Upper lobe of right lung (tissue), 1 donor: ENCODE measurements around the gene CACNA1B. TPM values are rescaled to one million over a fixed set of nuclear protein-coding genes. Genes with fewer than 3 reads are reported as not detected.

ENCODE experiments used
- ATAC-seq: fragments of 200-7000 bp; cut with Tn5 transposase; one replicate; pipeline ENCODE4 v1.9.1; 2020; ENCODE audit warnings: mild to moderate bottlenecking, moderate library complexity
- DNase-seq: peaks from one replicate; pipeline ENCODE4 v3.0.0-alpha.2; 2020
- H3K27ac ChIP-seq: fragments of 200-600 bp; one replicate; pipeline ENCODE4 v1.8.0; 2022
- H3K27me3 ChIP-seq: fragments of 200-600 bp; one replicate; pipeline ENCODE4 v1.8.0; 2022; ENCODE audit warnings: mild to moderate bottlenecking
- H3K36me3 ChIP-seq: fragments of 200-600 bp; one replicate; pipeline ENCODE4 v1.8.0; 2022
- H3K4me1 ChIP-seq: fragments of 200-600 bp; one replicate; pipeline ENCODE4 v1.8.0; 2022
- H3K4me3 ChIP-seq: fragments of 200-600 bp; one replicate; pipeline ENCODE4 v1.8.0; 2022; ENCODE audit warnings: mild to moderate bottlenecking
- H3K9me3 ChIP-seq: fragments of 200-600 bp; one replicate; pipeline ENCODE4 v1.8.0; 2022
- CTCF ChIP-seq: fragments of 200-600 bp; IDR thresholded peaks from one replicate; pipeline ENCODE4 v1.8.0; 2022; ENCODE audit warnings: antibody characterized with exemption
- intact Hi-C: fragments of 100-400 bp; cut with DNase I; formaldehyde crosslinking; loops from one replicate; pipeline ENCODE4 v1.11.0; 2022
- total RNA-seq: library from RNA; stranded (reverse); fragmentation: NEBNext Ultra II Directional; extraction: Animal tissue kit (Norgen Biotek cat#: 25700); gene quantifications from one replicate; pipeline ENCODE4 v1.2.1, GENCODE V29; 2021
- donor health status: DM: no; HTN: yes; CAD: no; lungs with severe emphysema.

The CACNA1B gene
- total RNA-seq, 1 donor from 2014 or later = 0.29 TPM

DNA sequence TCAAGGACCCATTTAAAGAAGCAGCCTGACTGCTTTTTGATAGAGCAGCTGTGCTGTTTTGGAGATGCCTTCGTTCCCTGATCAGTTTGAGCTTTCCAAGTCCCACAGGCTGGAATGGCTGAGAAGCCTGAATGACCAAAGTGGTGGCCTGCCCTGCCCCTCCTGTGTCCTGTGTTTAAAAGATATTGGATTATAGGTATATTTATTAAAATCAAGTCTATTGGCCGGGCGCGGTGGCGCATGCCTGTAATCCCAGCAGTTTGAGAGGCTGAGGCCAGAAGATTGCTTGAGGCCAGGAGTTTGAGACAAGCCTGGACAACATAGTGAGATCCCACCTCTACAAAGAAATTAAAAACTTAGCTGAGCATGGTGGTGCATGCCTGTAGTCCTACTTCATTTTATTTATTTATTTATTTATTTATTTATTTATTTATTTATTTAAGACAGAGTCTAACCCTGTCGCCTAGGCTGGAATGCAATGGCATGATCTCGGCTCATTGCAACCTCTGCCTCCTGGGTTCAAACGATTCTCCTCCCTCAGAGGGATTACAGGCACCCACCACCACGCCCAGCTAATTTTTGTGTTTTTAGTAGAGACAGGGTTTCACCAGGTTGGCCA is 87.7 kb downstream of the CACNA1B start:
- Histone ChIP-seq H3K36me3 (no peaks in the 10 kb centered on the region), H3K27ac (no peak overlapping the region), H3K4me1 (no peaks in the 10 kb centered on the region), H3K9me3 (no peaks in the 10 kb centered on the region), H3K27me3 (no peaks in the 10 kb centered on the region), H3K4me3 (no peak overlapping the region)
- DNase-seq (peak; percentile 48), ATAC-seq (no peak)
- intact Hi-C loops = no loop called here
- TF ChIP-seq CTCF = no peak

- H3K4me1 ChIP-seq = no peaks in the 10 kb centered on the region
- no peak for TF ChIP-seq CTCF
- H3K9me3 ChIP-seq = no peaks in the 10 kb centered on the region
- intact Hi-C loops = no loop called here
- no peak overlapping the region for H3K27ac ChIP-seq
- no peak for ATAC-seq
- no peak for DNase-seq
- no peaks in the 10 kb centered on the region for H3K36me3 ChIP-seq
- no peaks in the 10 kb centered on the region for H3K27me3 ChIP-seq
- no peak overlapping the region for H3K4me3 ChIP-seq
These were observed 89.8 kb downstream of the CACNA1B start for GRCh38 chr9:137967280-137967953.

DNA sequence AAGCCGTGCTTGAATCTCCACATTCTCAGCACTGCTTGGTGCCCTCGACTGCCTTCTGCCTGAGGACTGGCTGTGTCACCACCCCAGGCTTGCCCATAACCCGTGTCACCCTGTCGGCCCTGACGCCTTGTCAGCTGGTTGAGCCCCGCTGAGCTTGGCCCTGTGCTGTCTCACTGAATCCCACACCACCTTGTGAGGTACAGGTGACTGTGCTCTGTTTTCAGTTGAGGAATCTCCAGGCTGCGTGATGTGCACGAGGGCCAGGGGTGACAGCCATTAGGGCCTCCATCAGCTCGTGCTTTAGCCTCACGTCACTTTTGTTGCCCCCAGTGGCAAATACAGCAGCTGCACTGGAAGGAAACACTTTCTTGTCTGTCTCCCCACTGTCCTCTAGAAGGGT is 90.7 kb downstream of the CACNA1B start:
- Histone ChIP-seq H3K9me3 (no peaks in the 10 kb centered on the region), H3K36me3 (no peaks in the 10 kb centered on the region), H3K27ac (no peak overlapping the region), H3K27me3 (no peaks in the 10 kb centered on the region), H3K4me3 (no peak overlapping the region), H3K4me1 (no peaks in the 10 kb centered on the region)
- no peak for TF ChIP-seq CTCF
- intact Hi-C loops = no loop called here
- ATAC-seq (no peak), DNase-seq (peak; percentile 58)

GRCh38 chr9:137969008-137969407 is 91.4 kb downstream of the CACNA1B start:
- Histone ChIP-seq H3K4me1 (no peaks in the 10 kb centered on the region), H3K36me3 (no peaks in the 10 kb centered on the region), H3K27ac (no peak overlapping the region), H3K27me3 (no peaks in the 10 kb centered on the region), H3K9me3 (no peaks in the 10 kb centered on the region), H3K4me3 (no peak overlapping the region)
- ATAC-seq (no peak), DNase-seq (peak; percentile 39)
- no peak for TF ChIP-seq CTCF
- intact Hi-C loops = no loop called here

DNA sequence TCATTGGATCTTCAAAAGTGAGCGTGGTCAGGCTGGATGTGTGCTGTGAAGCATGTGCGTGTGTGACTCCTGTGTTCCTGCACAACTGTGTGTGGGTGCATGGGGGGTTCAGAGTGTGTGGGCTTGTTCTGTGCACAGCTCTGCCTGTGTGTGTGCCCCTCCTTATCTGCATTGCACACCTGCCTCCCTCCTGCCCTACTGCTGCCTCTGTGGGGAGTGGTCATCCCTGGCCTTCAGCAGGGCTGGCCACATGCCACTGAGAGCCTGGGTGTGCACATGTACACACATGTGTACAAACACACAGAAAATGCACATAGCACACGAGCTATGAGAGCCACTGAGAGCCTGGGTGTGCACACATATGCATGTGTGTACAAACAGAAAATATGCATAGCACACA is 92.1 kb downstream of the CACNA1B start:
- no peak overlapping the region for H3K4me3 ChIP-seq
- no peaks in the 10 kb centered on the region for H3K27me3 ChIP-seq
- DNase-seq = peak; percentile 29
- H3K36me3 ChIP-seq = no peaks in the 10 kb centered on the region
- no peaks in the 10 kb centered on the region for H3K9me3 ChIP-seq
- no peak overlapping the region for H3K27ac ChIP-seq
- TF ChIP-seq CTCF = no peak
- no peak for ATAC-seq
- intact Hi-C loops = no loop called here
- H3K4me1 ChIP-seq = no peaks in the 10 kb centered on the region
